Amniotic epithelial cell (primary cell): ENCODE results near the gene WNT8B.
A peak's percentile ranks its signal among the peaks of the same experiment; 100 is the strongest.

ENCODE experiments used
- DNase-seq: peaks from one replicate; pipeline ENCODE4 v3.0.0-alpha.2; 2010; ENCODE audit warnings: low read depth

The WNT8B gene

DNA sequence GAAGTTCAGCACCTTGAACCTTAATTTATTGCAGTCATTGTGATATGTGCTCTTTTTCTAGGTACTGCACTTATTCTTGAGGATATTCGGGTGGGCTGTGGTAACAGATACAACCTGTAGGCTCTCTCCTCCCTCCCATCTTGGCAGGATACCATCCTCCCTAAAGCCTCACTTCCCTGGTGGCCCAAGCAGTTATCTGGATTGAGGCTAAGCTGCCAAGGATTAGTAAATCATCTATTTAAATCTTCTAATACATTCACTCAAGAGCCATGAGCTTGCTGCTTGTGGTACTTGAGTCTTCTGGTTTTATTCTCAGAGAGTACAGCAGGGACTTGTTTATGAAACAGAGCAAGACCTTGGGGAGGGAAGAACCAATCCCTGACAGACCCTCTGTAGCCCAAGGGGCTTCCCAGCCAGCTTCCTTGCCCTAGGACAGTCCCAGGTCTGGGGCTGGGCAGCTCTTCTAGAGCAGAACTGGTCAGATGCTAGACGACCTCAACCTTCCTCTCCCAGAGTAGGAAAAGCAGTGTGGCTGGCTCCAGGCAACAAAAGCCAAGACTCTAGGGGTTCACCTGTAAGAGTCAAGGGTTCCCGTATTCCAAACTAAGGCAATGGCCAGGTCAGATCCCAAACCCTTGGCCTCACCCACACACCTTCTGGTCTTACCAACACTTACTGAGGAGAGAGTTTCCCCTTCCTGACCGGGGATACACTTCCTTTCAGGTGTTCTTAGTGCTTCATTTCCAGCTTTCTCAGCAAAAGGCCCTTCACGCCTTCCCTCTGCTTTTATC is 21.3 kb downstream of the WNT8B start:
- DNase-seq, result no peak

GRCh38 chr10:100485366-100485765 is 22.6 kb downstream of the WNT8B start:
- no peak for DNase-seq

DNA sequence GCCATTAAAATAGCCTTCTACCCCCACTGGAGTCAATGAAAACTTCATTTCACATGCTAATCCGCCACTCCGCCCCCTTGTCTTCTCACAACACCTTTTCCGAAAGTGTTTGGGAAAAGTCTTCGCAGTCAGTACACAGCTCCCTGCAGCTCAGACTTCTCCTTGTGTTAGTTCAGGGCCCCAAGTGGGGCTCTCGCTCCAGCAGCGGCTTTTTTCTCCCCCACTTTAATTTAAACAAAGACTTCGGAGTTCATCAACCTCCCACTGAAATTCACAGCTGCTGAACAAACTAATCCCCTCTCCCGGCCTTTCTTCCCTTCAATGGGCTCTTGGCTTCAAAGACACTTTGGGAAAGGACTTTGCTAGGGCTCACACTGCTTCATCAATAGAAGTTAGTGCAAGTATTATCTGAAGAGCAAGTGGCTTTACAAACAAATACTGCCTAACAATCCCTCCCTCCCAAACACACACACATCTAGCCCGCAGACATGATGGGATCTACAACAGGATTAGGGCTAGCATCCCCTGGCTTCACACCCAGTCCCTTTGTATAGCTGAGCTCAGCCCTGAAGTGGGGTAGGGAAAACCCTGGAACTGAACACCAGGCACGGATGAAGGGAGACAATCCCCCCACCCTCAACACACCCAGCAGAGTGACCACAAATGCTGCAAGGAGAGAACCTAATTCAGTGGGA is 23.1 kb downstream of the WNT8B start:
- no peak for DNase-seq

DNA sequence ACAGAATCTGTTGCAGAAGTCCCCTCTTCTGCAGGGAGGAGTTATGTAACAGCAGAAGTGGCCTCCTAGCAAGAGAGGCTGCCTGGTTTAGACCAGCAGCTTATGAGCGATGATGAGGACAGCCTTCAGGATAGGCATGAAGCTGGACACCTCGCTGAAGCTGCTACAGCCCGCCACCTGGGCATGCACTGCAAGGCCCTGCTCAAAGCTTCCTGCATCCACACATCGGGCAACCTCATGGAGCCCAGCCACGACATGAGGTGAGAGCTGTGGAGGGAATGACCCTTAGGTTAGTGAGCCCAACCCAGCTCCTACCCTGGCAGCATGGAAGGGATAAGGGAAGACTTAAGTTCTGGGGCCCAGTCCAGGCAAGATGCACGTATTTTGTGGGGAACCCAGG is 24.7 kb downstream of the WNT8B start:
- DNase-seq, result no peak

DNA sequence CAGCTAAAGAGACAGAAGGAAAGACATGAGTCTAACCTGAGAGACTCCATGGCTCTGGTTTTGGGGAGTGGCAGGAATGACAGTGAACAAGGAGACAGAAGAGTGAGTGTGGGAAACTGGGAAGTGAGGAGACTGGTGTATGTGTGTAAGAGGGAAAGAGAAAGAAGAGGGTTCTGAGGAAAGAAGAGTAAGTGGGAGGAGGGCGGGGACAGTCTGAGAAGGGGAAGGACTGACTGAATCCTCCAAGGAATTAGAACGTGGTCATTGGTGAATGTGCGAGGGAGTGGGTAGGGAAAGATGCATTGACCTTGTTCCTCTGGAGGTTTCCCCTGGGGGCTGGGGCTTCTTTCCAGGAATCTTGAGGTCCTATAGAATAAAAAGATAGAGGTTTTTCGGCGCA is 26.6 kb downstream of the WNT8B start:
- no peak for DNase-seq

DNA sequence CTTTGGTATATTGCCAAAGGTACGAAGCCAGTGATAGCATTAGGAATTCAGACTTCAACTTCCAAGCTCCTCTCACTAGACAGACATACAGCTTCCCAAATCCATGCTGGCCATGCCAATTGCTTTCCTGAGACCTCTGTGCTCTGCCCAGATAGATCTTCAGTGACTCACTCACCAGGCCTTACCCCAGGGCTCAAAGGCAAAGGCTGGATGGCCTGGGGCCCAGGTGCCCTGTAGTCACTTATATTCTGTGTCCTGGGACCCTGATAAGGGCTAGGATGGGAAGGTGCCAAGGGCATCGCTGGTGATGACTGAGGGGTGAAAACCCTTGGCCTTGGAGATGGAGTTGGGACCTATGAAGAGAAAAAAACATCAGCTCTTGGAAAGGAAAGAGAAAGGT is 27.7 kb downstream of the WNT8B start:
- DNase-seq, result no peak

GRCh38 chr10:100496567-100496966 is 33.8 kb downstream of the WNT8B start:
- no peak for DNase-seq

DNA sequence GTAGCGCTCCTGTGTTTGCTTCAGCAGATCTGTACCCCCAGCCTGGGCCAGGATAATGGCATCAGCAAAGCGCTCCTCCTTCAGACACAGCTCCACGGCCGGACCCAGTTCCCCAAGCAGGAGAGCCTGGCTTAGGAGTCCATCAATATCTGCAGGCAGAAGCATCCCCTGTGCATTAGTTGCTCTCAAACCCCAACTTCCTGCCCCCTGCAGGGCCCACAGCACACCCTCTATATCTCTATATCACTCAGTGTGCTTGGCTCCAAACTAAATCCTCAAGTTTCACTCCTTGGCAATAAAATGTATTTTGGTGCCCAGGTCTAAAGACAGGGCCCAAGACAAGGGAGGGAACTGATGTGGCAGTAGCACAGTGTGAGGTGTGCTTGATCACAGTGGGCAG is 35.2 kb downstream of the WNT8B start:
- no peak for DNase-seq

DNA sequence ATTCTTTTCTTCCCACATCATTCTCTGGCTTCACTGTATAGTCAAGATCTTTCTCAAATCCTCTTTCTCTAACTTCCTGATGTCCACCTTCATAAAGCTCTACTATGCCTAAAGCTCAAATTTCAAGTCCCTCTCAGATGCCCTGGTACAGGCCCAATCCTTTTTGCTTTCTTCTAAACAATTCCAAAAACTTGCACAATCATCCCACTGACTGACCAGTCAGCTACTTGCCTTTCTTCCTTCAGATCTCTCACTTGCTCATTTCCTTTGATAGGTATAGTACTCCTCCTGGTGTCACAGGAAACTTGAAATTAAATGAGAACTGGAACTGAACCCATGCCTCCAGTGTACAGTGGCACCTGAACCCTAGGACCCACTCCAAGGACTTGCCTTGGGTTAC is 38.6 kb downstream of the WNT8B start:
- no peak for DNase-seq

GRCh38 chr10:100502926-100503494 is 40.2 kb downstream of the WNT8B start:
- DNase-seq, result no peak

GRCh38 chr10:100504096-100504495 is 41.3 kb downstream of the WNT8B start:
- DNase-seq, result peak; percentile 38

DNA sequence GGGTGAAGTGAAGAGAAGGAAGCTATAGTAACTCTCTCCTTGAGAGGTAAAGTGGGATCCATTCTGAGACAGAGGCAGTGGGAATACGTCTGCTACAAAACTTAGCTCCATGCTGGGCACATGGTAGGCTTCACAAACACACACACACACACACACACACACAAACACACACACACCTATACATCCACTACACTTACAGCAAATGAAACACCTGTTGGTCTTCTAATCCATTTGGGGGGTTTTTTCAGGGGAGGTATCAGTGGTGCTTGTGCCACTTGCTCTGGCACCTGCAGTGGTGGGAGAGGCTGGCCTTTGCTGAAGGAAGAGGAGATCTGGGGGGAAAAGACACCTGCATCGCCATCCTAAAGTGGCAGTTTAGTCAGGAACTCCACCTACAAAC is 42.4 kb downstream of the WNT8B start:
- no peak for DNase-seq

DNA sequence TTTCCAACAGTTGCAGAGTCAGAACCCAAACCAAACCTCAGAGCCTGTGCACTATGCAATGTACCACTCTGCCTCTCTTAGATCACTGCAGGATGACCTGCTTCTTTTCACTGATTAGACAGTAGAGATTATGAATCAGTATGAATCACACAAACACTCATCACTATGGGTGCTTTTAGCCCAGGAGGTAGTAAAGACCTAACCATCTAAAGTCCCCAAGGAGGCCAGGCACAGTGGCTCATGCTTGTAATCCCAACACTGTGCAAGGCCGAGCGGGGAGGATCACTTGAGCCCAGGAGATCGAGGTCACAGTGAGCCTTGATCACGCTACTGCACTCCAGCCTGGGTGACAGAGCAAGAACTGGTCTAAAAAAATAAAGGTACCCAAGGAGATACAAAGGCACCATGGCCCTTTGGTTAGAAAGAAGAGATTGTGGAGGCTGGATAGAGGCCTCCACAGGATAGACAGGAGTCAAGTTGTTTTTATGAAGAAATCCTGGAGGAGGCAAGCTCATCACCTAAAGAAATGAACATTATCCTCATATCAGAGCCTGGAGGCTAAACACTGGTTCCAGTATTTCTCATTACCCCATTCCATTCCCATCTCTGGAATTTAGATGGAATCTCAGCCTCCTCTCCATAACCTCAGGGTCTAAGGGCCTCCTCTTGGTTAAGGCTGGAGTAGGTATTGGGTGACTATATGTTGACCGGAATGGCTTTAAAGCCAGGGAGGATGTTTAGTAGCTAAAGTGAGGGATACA is 44.0 kb downstream of the WNT8B start:
- DNase-seq, result peak; percentile 83

- DNase-seq, result no peak
Measured at GRCh38 chr10:100507357-100507732, 44.5 kb downstream of the WNT8B start.

DNA sequence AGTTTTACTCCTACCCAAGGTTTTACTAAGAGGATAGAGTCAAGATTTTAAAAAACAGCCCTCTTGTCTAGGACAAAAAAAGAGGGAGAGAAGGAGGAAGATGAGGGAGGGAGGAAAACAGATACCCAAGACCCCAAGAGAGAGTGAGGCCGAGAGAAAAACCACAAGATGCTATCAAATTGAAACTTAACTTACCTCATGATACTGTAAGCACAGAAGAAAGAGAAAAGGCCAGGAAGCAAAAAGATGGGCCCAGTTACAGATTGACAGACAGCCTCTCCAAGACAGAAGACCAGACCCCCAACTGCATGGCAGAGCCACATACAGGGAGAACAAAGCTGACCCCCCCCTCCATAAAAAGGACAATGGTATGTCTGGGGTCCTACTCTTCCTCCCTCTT is 45.5 kb downstream of the WNT8B start:
- DNase-seq, result no peak

GRCh38 chr10:100508691-100509150 is 45.9 kb downstream of the WNT8B start:
- DNase-seq, result peak; percentile 55

GRCh38 chr10:100509241-100509840 is 46.5 kb downstream of the WNT8B start:
- DNase-seq, result no peak

DNA sequence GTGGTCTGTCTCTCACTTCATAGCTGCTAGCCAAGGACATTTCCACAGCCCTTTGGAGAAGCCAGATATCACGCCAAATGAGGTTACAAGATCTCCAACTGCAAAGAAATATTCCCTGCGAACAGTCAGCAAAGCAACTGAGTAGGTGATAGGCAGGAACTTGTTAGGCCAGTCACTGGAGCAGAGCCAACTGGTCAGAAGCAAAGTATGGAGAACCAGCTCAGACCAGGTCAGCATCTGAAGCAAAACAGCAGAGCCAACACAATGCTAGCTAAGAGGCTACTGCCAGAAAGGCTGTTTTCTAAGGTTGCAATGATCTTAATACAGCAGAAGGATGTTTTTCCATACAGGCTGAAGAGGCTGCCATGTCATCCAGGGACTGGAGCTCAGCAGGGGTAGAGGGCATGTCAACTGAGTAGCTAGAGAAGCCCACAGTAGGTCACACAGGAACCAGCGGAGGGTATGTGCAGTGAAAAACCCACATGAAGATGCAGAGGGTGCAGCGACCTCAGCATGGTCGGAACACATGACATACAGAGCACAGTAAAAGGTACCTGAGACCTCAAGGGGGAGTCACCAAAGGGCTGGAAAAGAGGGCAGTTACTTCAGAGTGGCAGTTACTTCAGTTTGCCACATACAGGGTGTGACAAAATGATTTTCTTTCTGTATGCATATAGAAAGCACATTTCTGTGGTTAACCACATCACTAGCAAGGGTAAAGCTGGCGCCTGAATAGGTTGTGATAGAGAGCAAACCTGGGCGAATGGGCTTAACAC is 47.9 kb downstream of the WNT8B start:
- no peak for DNase-seq

DNA sequence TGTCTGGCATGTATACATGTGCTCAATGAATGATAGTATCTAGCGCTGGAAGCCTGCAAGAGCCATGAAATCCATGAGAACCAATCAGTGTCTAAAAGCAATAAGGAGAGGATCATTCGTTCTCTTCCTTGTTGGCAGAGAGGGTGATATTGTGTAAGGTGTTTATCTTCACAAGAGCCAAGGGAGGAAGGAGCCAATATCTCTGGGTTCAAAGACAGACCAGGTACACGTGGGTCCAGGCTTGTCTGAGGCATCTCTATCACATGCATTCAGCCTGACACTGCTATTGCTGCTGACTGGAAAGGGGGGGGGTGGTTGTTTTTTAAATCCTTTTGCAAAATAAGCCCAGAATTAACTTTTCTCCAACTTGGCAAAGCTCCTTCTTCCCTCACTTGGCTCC is 52.8 kb downstream of the WNT8B start:
- DNase-seq, result no peak

DNA sequence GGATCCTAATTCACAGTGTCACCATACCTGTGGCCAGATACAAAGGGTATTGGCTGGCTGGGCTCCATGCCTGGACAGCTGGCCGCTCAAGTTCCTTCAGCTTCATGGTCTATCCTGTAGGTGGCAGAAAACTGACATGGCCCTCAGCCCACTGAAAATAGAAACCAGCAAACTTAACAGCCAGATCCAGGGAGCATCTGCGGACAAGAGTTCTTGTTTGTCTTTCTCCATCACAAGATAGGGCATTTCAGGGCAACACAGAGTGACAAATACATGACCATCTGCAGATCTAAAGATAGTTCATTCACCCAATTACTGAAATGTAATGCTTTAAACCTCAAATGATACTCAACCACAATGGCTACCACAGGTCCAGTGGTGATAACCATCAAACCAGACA is 54.0 kb downstream of the WNT8B start:
- no peak for DNase-seq

- DNase-seq, result peak; percentile 56
Measured at GRCh38 chr10:100518761-100519241, 56.0 kb downstream of the WNT8B start.
